HepG2 (cell line): Measurements from ENCODE around the gene CDCA4.

Experiments
- ZNF350 ChIP-seq: sonication (generic); formaldehyde crosslinking; IDR thresholded peaks from 2 replicates; pipeline ENCODE4 v1.4.0; 2020; ENCODE audit warnings: mild to moderate bottlenecking, low read depth, missing genetic modification reagents, borderline replicate concordance
- TF ChIP-seq, protein P1 (sequence below): sonication (generic); formaldehyde crosslinking; IDR thresholded peaks from 2 replicates; pipeline ENCODE4 v1.5.0; 2020; ENCODE audit warnings: mild to moderate bottlenecking, missing genetic modification reagents, moderate library complexity

DNA sequence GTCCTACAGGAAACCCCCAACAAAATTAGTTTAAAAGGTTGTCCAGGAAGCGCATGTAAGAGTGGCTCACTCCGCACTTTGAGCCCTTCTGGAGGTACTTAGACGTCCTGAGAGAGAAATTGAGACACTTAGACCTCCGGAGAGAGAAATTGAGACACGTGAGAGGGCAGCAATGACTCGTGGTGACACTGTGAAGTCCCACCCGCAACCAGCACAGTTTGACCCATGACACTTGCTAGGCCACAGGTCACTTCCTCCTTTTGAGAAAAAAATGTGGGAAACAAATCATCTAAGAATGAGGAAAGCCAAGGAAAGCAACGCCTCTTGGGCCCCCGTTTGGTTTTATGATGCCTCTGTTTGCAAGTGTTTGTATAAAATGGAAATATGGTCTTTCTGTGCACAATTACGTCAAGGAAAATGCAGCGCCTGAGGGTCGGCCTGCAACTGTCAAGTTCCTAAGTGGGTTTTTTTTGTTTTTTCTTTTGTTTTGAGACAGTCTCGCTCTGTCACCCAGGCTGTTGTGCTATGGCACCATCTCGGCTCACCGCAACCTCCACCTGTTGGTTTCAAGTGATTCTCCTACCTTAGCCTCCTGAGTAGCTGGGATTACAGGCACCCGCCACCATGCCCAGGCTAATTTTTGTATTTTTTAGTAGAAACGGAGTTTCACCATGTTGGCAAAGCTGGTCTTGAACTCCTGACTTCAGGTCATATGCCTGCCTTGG is 13.6 kb upstream of the CDCA4 start:
- TF ChIP-seq, protein P1, sequence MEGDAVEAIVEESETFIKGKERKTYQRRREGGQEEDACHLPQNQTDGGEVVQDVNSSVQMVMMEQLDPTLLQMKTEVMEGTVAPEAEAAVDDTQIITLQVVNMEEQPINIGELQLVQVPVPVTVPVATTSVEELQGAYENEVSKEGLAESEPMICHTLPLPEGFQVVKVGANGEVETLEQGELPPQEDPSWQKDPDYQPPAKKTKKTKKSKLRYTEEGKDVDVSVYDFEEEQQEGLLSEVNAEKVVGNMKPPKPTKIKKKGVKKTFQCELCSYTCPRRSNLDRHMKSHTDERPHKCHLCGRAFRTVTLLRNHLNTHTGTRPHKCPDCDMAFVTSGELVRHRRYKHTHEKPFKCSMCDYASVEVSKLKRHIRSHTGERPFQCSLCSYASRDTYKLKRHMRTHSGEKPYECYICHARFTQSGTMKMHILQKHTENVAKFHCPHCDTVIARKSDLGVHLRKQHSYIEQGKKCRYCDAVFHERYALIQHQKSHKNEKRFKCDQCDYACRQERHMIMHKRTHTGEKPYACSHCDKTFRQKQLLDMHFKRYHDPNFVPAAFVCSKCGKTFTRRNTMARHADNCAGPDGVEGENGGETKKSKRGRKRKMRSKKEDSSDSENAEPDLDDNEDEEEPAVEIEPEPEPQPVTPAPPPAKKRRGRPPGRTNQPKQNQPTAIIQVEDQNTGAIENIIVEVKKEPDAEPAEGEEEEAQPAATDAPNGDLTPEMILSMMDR (CRISPR knock-in tag): no peak
- no peak for TF ChIP-seq ZNF350 (CRISPR knock-in tag)
